Keratinocyte (primary cell): ENCODE measurements around the gene CCNYL1. TPM values are rescaled to one million over a fixed set of nuclear protein-coding genes. Genes with fewer than 3 reads are reported as not detected.
A peak's percentile ranks its signal among the peaks of the same experiment; 100 is the strongest.
"Not testable (repeated sequence)": the region's sequence is repeated elsewhere in the genome, so short reads cannot be mapped to it uniquely, and the experiment has no call there.

Experiments
- DNase-seq: peaks from one replicate; pipeline ENCODE4 v3.0.0-alpha.2; 2011; ENCODE audit warnings: low read depth, missing footprints, low spot score
- FAIRE-seq: peaks from 2 replicates; lab custom pipeline; 2011; peaks lifted over from hg19 to GRCh38; lab: Jason Lieb, UNC
- H2AFZ ChIP-seq: 2 replicates; pipeline ENCODE4 v1.6.0; 2012; ENCODE audit warnings: low read length, control low read depth, inconsistent platforms; ENCODE audit not compliant: control insufficient read depth
- H3K27ac ChIP-seq: 2 replicates; pipeline ENCODE4 v1.5.1; 2011; ENCODE audit warnings: low read length; ENCODE audit not compliant: control insufficient read depth, insufficient read depth
- H3K27me3 ChIP-seq: 3 replicates; pipeline ENCODE4 v1.6.0; 2011; ENCODE audit warnings: low read length; ENCODE audit not compliant: control insufficient read depth, insufficient read depth; ENCODE audit errors: extremely low read depth
- H3K36me3 ChIP-seq, 2 experiments: 2 replicates in 1 of 2; 3 replicates in 1 of 2; pipeline ENCODE4 v1.5.1; 2011; ENCODE audit warnings: low read length in 2 of 2, mild to moderate bottlenecking in 1 of 2; ENCODE audit not compliant: control insufficient read depth in 2 of 2, insufficient read depth in 2 of 2; ENCODE audit errors: extremely low read depth in 1 of 2
- H3K4me1 ChIP-seq: 3 replicates; pipeline ENCODE4 v1.5.1; 2011; ENCODE audit warnings: low read length; ENCODE audit not compliant: control insufficient read depth, insufficient read depth; ENCODE audit errors: extremely low read depth
- H3K4me2 ChIP-seq: 3 replicates; pipeline ENCODE4 v1.6.0; 2011; ENCODE audit warnings: low read depth, low read length; ENCODE audit not compliant: control insufficient read depth, insufficient read depth; ENCODE audit errors: extremely low read depth
- H3K4me3 ChIP-seq, 3 experiments: fragments of 200-600 bp in 1 of 3; sonication (generic) in 1 of 3; 2 replicates in 2 of 3; 3 replicates in 1 of 3; pipeline ENCODE4 v1.5.1; 2011 to 2016; ENCODE audit warnings: low read length in 3 of 3, mild to moderate bottlenecking in 3 of 3, control low read depth in 2 of 3, inconsistent platforms in 1 of 3, low read depth in 1 of 3, mixed read lengths in 1 of 3, mixed run types in 1 of 3, moderate library complexity in 1 of 3; ENCODE audit not compliant: control insufficient read depth in 2 of 3, insufficient read depth in 2 of 3; ENCODE audit errors: extremely low read depth in 1 of 3
- H3K79me2 ChIP-seq: 2 replicates; pipeline ENCODE4 v1.6.0; 2012; ENCODE audit warnings: low read length; ENCODE audit not compliant: control insufficient read depth, insufficient read depth
- H3K9ac ChIP-seq: 3 replicates; pipeline ENCODE4 v1.6.0; 2011; ENCODE audit warnings: low read length; ENCODE audit not compliant: control insufficient read depth, insufficient read depth; ENCODE audit errors: extremely low read depth
- H3K9me1 ChIP-seq: 3 replicates; pipeline ENCODE4 v1.6.0; 2011; ENCODE audit warnings: low read length; ENCODE audit not compliant: control insufficient read depth, insufficient read depth; ENCODE audit errors: extremely low read depth
- H3K9me3 ChIP-seq: 2 replicates; pipeline ENCODE4 v1.5.1; 2012; ENCODE audit warnings: low read depth, low read length; ENCODE audit not compliant: control insufficient read depth
- H4K20me1 ChIP-seq: 3 replicates; pipeline ENCODE4 v1.6.0; 2011; ENCODE audit warnings: low read length; ENCODE audit not compliant: control insufficient read depth, insufficient read depth; ENCODE audit errors: extremely low read depth
- EZH2 ChIP-seq: IDR thresholded peaks from one replicate; pipeline ENCODE4 v1.6.1; 2012; ENCODE audit warnings: inconsistent platforms, mild to moderate bottlenecking, low read length, moderate library complexity
- dilution Hi-C: fragments of 300-500 bp; cut with MboI; formaldehyde crosslinking; loops from one replicate; pipeline ENCODE4 v1.7.0; 2020; ENCODE audit warnings: low sequenced_read_pairs; ENCODE audit not compliant: extremely low pct_ligation_motif_present
- polyA plus RNA-seq, 5 experiments: library from polyadenylated mRNA; depleted of rRNA in 3 of 5; stranded (reverse) in 3 of 5; stranded (forward) in 1 of 5; unstranded in 1 of 5; fragments of >200 nt; gene quantifications; 1 replicate in 1 of 5; 2 replicates in 3 of 5; 3 replicates in 1 of 5; pipeline versions ENCODE4 v1.2.1 to v1.2.3, GENCODE V29; 2011 to 2012; ENCODE audit warnings: missing spikeins in 2 of 5, low read depth in 1 of 5, low replicate concordance in 1 of 5
- TF ChIP-seq, protein P1 (sequence below), 3 experiments: IDR thresholded peaks in 1 of 3; conservative IDR thresholded peaks in 1 of 3; optimal IDR thresholded peaks in 1 of 3; 2 replicates in 2 of 3; 3 replicates in 1 of 3; pipeline versions ENCODE3 to v1.5.1; 2011; ENCODE audit warnings: low read length in 3 of 3, mild to moderate bottlenecking in 3 of 3, moderate library complexity in 2 of 3, control low read depth in 1 of 3, inconsistent platforms in 1 of 3; ENCODE audit not compliant: insufficient read depth in 2 of 3; ENCODE audit errors: extremely low read depth in 1 of 3

CCNYL1 gene
- polyA plus RNA-seq, 1 donor (not counting 4 experiments of a cell fraction or from before 2014, with no cell fraction given), result 29.9 TPM

DNA sequence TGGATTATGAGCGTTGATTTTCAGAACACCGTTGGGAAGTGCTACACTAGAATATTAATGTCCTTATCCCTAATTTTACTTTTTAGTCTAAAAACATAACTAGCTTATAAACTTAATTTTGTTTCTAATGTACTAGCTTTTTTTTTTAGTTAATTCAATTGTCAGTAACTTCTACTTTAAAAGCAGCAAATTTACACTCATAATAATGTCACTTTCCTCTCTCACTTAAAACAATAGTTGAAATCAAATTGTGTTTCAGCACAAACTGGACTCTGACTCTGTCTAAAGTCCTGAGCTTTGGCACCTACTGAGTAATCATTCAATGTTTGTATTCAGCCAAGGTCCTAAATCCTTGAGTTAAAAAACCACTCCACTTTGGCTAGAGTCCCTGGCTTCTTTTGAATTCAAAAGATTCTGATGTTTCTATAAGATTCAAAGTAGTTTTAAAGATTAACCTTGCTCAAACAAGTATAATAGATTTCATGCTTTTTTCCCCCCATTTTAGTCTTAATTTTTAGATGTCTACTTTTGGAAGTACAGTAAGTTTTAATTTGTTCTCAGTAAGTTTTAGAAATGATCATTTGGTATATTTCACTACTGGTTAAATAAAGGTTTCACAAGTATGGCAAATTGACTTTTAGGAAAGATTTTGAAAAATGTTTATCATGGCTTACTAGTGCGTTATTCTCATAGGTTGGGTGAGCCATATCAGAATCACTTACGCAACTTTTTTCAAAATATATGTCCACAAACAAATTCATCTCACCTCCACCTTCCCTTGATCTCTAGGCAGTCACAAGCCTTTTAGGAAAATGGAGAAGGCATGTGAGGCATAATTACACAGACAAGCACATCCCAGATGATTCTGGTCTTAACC is 23.4 kb downstream of the CCNYL1 start:
- no peak overlapping the region for H3K27ac ChIP-seq
- H3K27me3 ChIP-seq, result no peaks in the 10 kb centered on the region
- H3K4me1 ChIP-seq, result no peaks in the 10 kb centered on the region
- H3K36me3 ChIP-seq, result peaks cover under 1 to 12% of the 10 kb centered on the region in 2 experiments
- H3K4me3 ChIP-seq, result no peak overlapping the region
- H4K20me1 ChIP-seq, result no peaks in the 10 kb centered on the region
- FAIRE-seq (peak; percentile 34), DNase-seq (no peak)
- no peak overlapping the region for H3K9ac ChIP-seq
- no peaks in the 10 kb centered on the region for H3K9me3 ChIP-seq
- H3K9me1 ChIP-seq, result peaks cover 2% of the 10 kb centered on the region
- TF ChIP-seq, protein P1, sequence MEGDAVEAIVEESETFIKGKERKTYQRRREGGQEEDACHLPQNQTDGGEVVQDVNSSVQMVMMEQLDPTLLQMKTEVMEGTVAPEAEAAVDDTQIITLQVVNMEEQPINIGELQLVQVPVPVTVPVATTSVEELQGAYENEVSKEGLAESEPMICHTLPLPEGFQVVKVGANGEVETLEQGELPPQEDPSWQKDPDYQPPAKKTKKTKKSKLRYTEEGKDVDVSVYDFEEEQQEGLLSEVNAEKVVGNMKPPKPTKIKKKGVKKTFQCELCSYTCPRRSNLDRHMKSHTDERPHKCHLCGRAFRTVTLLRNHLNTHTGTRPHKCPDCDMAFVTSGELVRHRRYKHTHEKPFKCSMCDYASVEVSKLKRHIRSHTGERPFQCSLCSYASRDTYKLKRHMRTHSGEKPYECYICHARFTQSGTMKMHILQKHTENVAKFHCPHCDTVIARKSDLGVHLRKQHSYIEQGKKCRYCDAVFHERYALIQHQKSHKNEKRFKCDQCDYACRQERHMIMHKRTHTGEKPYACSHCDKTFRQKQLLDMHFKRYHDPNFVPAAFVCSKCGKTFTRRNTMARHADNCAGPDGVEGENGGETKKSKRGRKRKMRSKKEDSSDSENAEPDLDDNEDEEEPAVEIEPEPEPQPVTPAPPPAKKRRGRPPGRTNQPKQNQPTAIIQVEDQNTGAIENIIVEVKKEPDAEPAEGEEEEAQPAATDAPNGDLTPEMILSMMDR (optimal IDR thresholded peaks at IDR 0.05 in 1 of 3, IDR thresholded peaks at IDR 0.05 in 1 of 3, conservative IDR thresholded peaks at IDR 0.05 in 1 of 3; ENCODE audit: extremely low read depth in 1 of 3, insufficient read depth in 2 of 3, low read length in 3 of 3), result no peak
- TF ChIP-seq EZH2, result no peak
- no peaks in the 10 kb centered on the region for H3K79me2 ChIP-seq
- dilution Hi-C loops, result no loop called here
- H2AFZ ChIP-seq, result no peak overlapping the region
- no peak overlapping the region for H3K4me2 ChIP-seq

DNA sequence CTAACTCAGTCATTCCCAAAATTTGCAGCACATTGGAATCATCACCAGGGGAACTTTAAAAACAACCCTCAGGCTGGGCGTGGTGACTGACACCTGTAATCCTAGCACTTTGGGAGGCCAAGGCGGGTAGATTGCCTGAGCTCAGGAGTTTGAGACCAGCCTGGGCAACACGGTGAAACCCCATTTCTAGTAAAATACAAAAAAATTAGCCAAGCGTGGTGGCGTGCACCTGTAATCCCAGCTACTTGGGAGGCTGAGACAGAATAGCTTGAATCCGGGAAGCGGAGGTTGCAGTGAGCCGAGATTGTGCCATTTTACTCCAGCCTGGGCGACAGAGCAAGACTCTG is 24.0 kb downstream of the CCNYL1 start:
- H4K20me1 ChIP-seq, dilution Hi-C loops, H2AFZ ChIP-seq: not testable (repeated sequence)

More for the DNA sequence above, 24.0 kb downstream of the CCNYL1 start:
- H3K4me2 ChIP-seq, H3K27me3 ChIP-seq, H3K36me3 ChIP-seq, H3K9ac ChIP-seq, H3K27ac ChIP-seq, H3K9me3 ChIP-seq, H3K9me1 ChIP-seq, FAIRE-seq, H3K4me1 ChIP-seq, H3K4me3 ChIP-seq, H3K79me2 ChIP-seq, DNase-seq: not testable (repeated sequence)
